ENCODE measurements around the gene SSX5. TPM values are rescaled to one million over a fixed set of nuclear protein-coding genes. Genes with fewer than 3 reads are reported as not detected.

SSX5 gene
- total RNA-seq, 3 donors from 2014 or later (not counting 1 experiment from before 2014, with no cell fraction given), result not detected

Other genes starting within 250 kb of the SSX5 start
- gene ZNF182, start 192.8 kb downstream of the SSX5 start, total RNA-seq, result 10 to 100 TPM in 1 of 3 donors, 1 to 10 TPM in 2; 7.1 to 10.4 (median 7.8) TPM
- not detected for gene SPACA5, start 189.8 kb downstream of the SSX5 start, total RNA-seq
- 1 to 10 TPM; 2.2 to 3.4 (median 3.1) TPM for gene ZNF630, start 125.2 kb downstream of the SSX5 start, total RNA-seq
- gene SPACA5B, start 66.2 kb downstream of the SSX5 start, total RNA-seq, result not detected
- not detected for gene SSX1, start 58.6 kb upstream of the SSX5 start, total RNA-seq
- not detected for gene SSX3, start 159.9 kb upstream of the SSX5 start, total RNA-seq
- gene SSX4, start 186.7 kb upstream of the SSX5 start, total RNA-seq, result not detected
- not detected for gene SSX4B, start 215.2 kb upstream of the SSX5 start, total RNA-seq

Measured in natural killer cell (primary cell).